Right lobe of liver (tissue), 6 donors: ENCODE data around the gene CFLAR. TPM values are rescaled to one million over a fixed set of nuclear protein-coding genes. Genes with fewer than 3 reads are reported as not detected.

ENCODE experiments used
- ATAC-seq, 4 donors: fragments of 200-7000 bp; cut with Tn5 transposase; one replicate each; pipeline ENCODE4 v1.9.1; 2020; ENCODE audit warnings: mild to moderate bottlenecking in 4 of 4, moderate library complexity in 4 of 4
- DNase-seq, 3 donors: peaks; one replicate each; pipeline ENCODE4 v3.0.0-alpha.2; 2020
- H3K27ac ChIP-seq, 3 donors: fragments of 200-600 bp; one replicate each; pipeline ENCODE4 v1.8.0; 2022
- H3K27me3 ChIP-seq, 2 donors: fragments of 200-600 bp; one replicate each; pipeline ENCODE4 v1.8.0; 2022
- H3K36me3 ChIP-seq, 4 donors: fragments of 200-600 bp; sonication (generic) in 1 of 4; one replicate each; pipeline versions ENCODE4 v1.5.1 to v1.8.0; 2017 to 2022; ENCODE audit warnings: control low read depth in 1 of 4
- H3K4me1 ChIP-seq, 4 donors: fragments of 200-600 bp; sonication (generic) in 1 of 4; one replicate each; pipeline versions ENCODE4 v1.5.1 to v1.8.0; 2017 to 2022; ENCODE audit warnings: control low read depth in 1 of 4
- H3K4me3 ChIP-seq, 3 donors: fragments of 200-600 bp; one replicate each; pipeline ENCODE4 v1.8.0; 2022
- H3K9me3 ChIP-seq, 4 donors: fragments of 200-600 bp; sonication (generic) in 1 of 4; one replicate each; pipeline versions ENCODE4 v1.5.1 to v1.8.0; 2017 to 2022; ENCODE audit warnings: control low read depth in 1 of 4
- CTCF ChIP-seq, 4 donors: fragments of 200-600 bp in 3 of 4; fragments of 450-650 bp in 1 of 4; IDR thresholded peaks; one replicate each; pipeline versions ENCODE4 v1.5.1 to v1.8.0; 2016 to 2022; ENCODE audit warnings: antibody characterized with exemption in 4 of 4, mild to moderate bottlenecking in 2 of 4
- POLR2A ChIP-seq: fragments of 450-650 bp; IDR thresholded peaks from one replicate; pipeline ENCODE4 v1.6.1; 2017; ENCODE audit warnings: antibody characterized with exemption, mild to moderate bottlenecking
- WGBS: methylation state at CpG from one replicate; pipeline ENCODE4 v1.1.6; 2018; ENCODE audit warnings: low coverage, low lambda C conversion rate; ENCODE audit not compliant: insufficient coverage; ENCODE audit errors: missing lambda C conversion rate; 5-methylcytosine and 5-hydroxymethylcytosine counted together
- intact Hi-C, 2 donors: fragments of 100-400 bp; cut with DNase I; formaldehyde crosslinking; loops; one replicate each; pipeline versions ENCODE4 v1.11.2 to v1.14.1; 2022
- total RNA-seq, 6 experiments: library from RNA; depleted of rRNA in 2 of 6; stranded (reverse); fragments of >200 nt in 2 of 6; fragmentation: NEBNext Ultra II Directional in 3 of 6; extraction: Animal tissue kit (Norgen Biotek cat#: 25700) in 3 of 6; gene quantifications; one replicate each; pipeline versions ENCODE4 v1.1.0 to v1.2.4, GENCODE V29; 2016 to 2023
- donor health status: DM: no; HTN: yes; CAD: no.
- donor health status: DM: no; HTN: no; CAD: no.
- donor health status: DM: no; HTN: no; CAD: no.
- donor health status: DM: no; HTN: yes; CAD: no.
- donor health status: DM: no; HTN: yes; CAD: no.

The CFLAR gene
- total RNA-seq, 6 experiments from 2014 or later, result 50.2 to 85.4 (median 66.3) TPM

- no peaks in the 10 kb centered on the region for H3K9me3 ChIP-seq
- H3K4me1 ChIP-seq, result no peaks in the 10 kb centered on the region
- intact Hi-C loops, result no loop called here
- no peaks in the 10 kb centered on the region for H3K27me3 ChIP-seq
- H3K4me3 ChIP-seq, result no peak overlapping the region
- WGBS, result 93% methylated on average over 4 of the region's 4 CpGs
- no peak for ATAC-seq
- no peaks in the 10 kb centered on the region for H3K36me3 ChIP-seq
- no peak overlapping the region for H3K27ac ChIP-seq
- no peak for DNase-seq
- TF ChIP-seq CTCF (IDR thresholded peaks at IDR 0.05), result no peak
- no peak for TF ChIP-seq POLR2A
Observed at GRCh38 chr2:201109186-201109585, 6.8 kb upstream of the CFLAR start.

- no peaks in the 10 kb centered on the region for H3K27me3 ChIP-seq
- no peak for ATAC-seq
- DNase-seq, result no peak
- intact Hi-C loops, result no loop called here
- no peak overlapping the region for H3K4me3 ChIP-seq
- no peaks in the 10 kb centered on the region for H3K36me3 ChIP-seq
- TF ChIP-seq POLR2A, result no peak
- TF ChIP-seq CTCF (IDR thresholded peaks at IDR 0.05), result no peak
- H3K27ac ChIP-seq, result no peak overlapping the region
- peaks cover 0 to 5% (median 2%) of the 10 kb centered on the region in 4 donors for H3K4me1 ChIP-seq
- no peaks in the 10 kb centered on the region for H3K9me3 ChIP-seq
Observed at GRCh38 chr2:201110615-201111014, 5.3 kb upstream of the CFLAR start.

- H3K27me3 ChIP-seq, result no peaks in the 10 kb centered on the region
- ATAC-seq (no peak), DNase-seq (no peak)
- intact Hi-C loops, result no loop called here
- H3K4me1 ChIP-seq, result peaks cover 0 to 5% (median 2%) of the 10 kb centered on the region in 4 donors
- H3K4me3 ChIP-seq, result no peak overlapping the region
- H3K27ac ChIP-seq, result no peak overlapping the region
- WGBS, result 95% methylated on average over 3 of the region's 3 CpGs
- TF ChIP-seq CTCF (IDR thresholded peaks at IDR 0.05) (no peak), POLR2A (no peak)
- H3K36me3 ChIP-seq, result no peaks in the 10 kb centered on the region
- H3K9me3 ChIP-seq, result no peaks in the 10 kb centered on the region
Observed at GRCh38 chr2:201111096-201111495, 4.9 kb upstream of the CFLAR start.

GRCh38 chr2:201114350-201114749 is 1.6 kb upstream of the CFLAR start:
- 59% methylated on average over 4 of the region's 4 CpGs for WGBS
- H3K4me3 ChIP-seq, result no peak overlapping the region
- no peaks in the 10 kb centered on the region for H3K36me3 ChIP-seq
- DNase-seq, result peak in 1 of 3 donors; percentile 33
- ATAC-seq, result no peak
- intact Hi-C loops, result no loop called here
- H3K27me3 ChIP-seq, result no peaks in the 10 kb centered on the region
- no peak for TF ChIP-seq POLR2A
- no peak for TF ChIP-seq CTCF (IDR thresholded peaks at IDR 0.05)
- peaks cover 0 to 9% (median 2%) of the 10 kb centered on the region in 4 donors for H3K4me1 ChIP-seq
- H3K27ac ChIP-seq, result peak overlapping the region in 2 of 3 donors; percentile 100
- no peaks in the 10 kb centered on the region for H3K9me3 ChIP-seq

GRCh38 chr2:201114846-201115245 is 1.1 kb upstream of the CFLAR start:
- DNase-seq (peak in 1 of 3 donors; percentile 30), ATAC-seq (no peak)
- TF ChIP-seq CTCF (IDR thresholded peaks at IDR 0.05) (no peak), POLR2A (no peak)
- no peaks in the 10 kb centered on the region for H3K9me3 ChIP-seq
- peak overlapping the region; percentile 99 to 100 (median 100) for H3K27ac ChIP-seq
- peak overlapping the region in 2 of 3 donors; percentile 68 to 90 for H3K4me3 ChIP-seq
- H3K36me3 ChIP-seq, result no peaks in the 10 kb centered on the region
- intact Hi-C loops, result no loop called here
- peaks cover 0 to 14% (median 2%) of the 10 kb centered on the region in 4 donors for H3K4me1 ChIP-seq
- no peaks in the 10 kb centered on the region for H3K27me3 ChIP-seq
